WTC11 (cell line): Measurements from ENCODE around the gene NEURL1. TPM values are rescaled to one million over a fixed set of nuclear protein-coding genes. Genes with fewer than 3 reads are reported as not detected.
A peak's percentile ranks its signal among the peaks of the same experiment; 100 is the strongest.

Experiments
- ATAC-seq: fragments of 200-7000 bp; cut with Tn5 transposase; 2 replicates; pipeline ENCODE4 v1.10.0; 2021; ENCODE audit warnings: mild to moderate bottlenecking, moderate library complexity
- CTCF ChIA-PET: fragments of 300-600 bp; sonication (Branson Sonifier 250); formaldehyde crosslinking; loops from one replicate; lab custom pipeline; 2021; ENCODE audit warnings: antibody characterized with exemption; lab: Charles Lee
- POLR2A ChIA-PET: fragments of 350-600 bp; sonication (Branson Sonifier 250); formaldehyde crosslinking; loops from one replicate; lab custom pipeline; 2021; ENCODE audit warnings: antibody characterized with exemption; lab: Charles Lee
- DNase-seq: peaks from one replicate; pipeline ENCODE4 v3.0.0; 2021; ENCODE audit warnings: low spot score
- H3K27ac Mint-ChIP-seq: 2 replicates; pipeline ENCODE4 v1.8.0; 2021; ENCODE audit warnings: mixed read lengths
- H3K27me3 Mint-ChIP-seq: 2 replicates; pipeline ENCODE4 v1.8.0; 2021; ENCODE audit warnings: low read depth, mild to moderate bottlenecking, moderate library complexity, mixed read lengths
- H3K36me3 Mint-ChIP-seq: 2 replicates; pipeline ENCODE4 v1.8.0; 2021; ENCODE audit warnings: mixed read lengths
- H3K4me1 Mint-ChIP-seq: 2 replicates; pipeline ENCODE4 v1.8.0; 2022; ENCODE audit warnings: mixed read lengths
- H3K4me3 Mint-ChIP-seq: 2 replicates; pipeline ENCODE4 v1.8.0; 2021; ENCODE audit warnings: mild to moderate bottlenecking, moderate library complexity, mixed read lengths
- H3K9me3 Mint-ChIP-seq: 2 replicates; pipeline ENCODE4 v1.8.0; 2021; ENCODE audit warnings: mixed read lengths
- ELF4 ChIP-seq: sonication (generic); formaldehyde crosslinking; IDR thresholded peaks from 2 replicates; pipeline ENCODE4 v1.8.1; 2022; ENCODE audit warnings: low read depth, mild to moderate bottlenecking, moderate library complexity, missing genetic modification reagents
- JUN ChIP-seq: sonication (generic); formaldehyde crosslinking; IDR thresholded peaks from 2 replicates; pipeline ENCODE4 v1.8.0; 2023; ENCODE audit warnings: mild to moderate bottlenecking, missing genetic modification reagents
- MYBL2 ChIP-seq: sonication (generic); formaldehyde crosslinking; IDR thresholded peaks from 2 replicates; pipeline ENCODE4 v1.8.1; 2023; ENCODE audit warnings: mild to moderate bottlenecking, moderate library complexity, missing genetic modification reagents
- NR1H2 ChIP-seq: sonication (generic); formaldehyde crosslinking; IDR thresholded peaks from 2 replicates; pipeline ENCODE4 v1.9.0; 2021; ENCODE audit warnings: mild to moderate bottlenecking, moderate library complexity, missing genetic modification reagents
- NR2C2 ChIP-seq: sonication (generic); formaldehyde crosslinking; IDR thresholded peaks from 2 replicates; pipeline ENCODE4 v1.8.0; 2022; ENCODE audit warnings: mild to moderate bottlenecking, missing genetic modification reagents
- OVOL2 ChIP-seq: fragments of 250-450 bp; sonication (Bioruptor Pico); IDR thresholded peaks from 2 replicates; pipeline ENCODE4 v1.9.0; 2021; ENCODE audit warnings: mild to moderate bottlenecking, borderline replicate concordance
- SMAD3 ChIP-seq: sonication (generic); formaldehyde crosslinking; IDR thresholded peaks from 2 replicates; pipeline ENCODE4 v1.8.0; 2022; ENCODE audit warnings: missing genetic modification reagents, mild to moderate bottlenecking, borderline replicate concordance
- SOX15 ChIP-seq: fragments of 250-450 bp; sonication (Bioruptor Pico); IDR thresholded peaks from 2 replicates; pipeline ENCODE4 v1.9.0; 2021; ENCODE audit warnings: mild to moderate bottlenecking
- TEAD1 ChIP-seq: sonication (generic); formaldehyde crosslinking; IDR thresholded peaks from 2 replicates; pipeline ENCODE4 v1.8.0; 2022; ENCODE audit warnings: mild to moderate bottlenecking, missing genetic modification reagents
- ZNF232 ChIP-seq: sonication (generic); formaldehyde crosslinking; IDR thresholded peaks from 2 replicates; pipeline ENCODE4 v1.8.0; 2022; ENCODE audit warnings: mild to moderate bottlenecking, missing genetic modification reagents
- ZNF317 ChIP-seq: sonication (generic); formaldehyde crosslinking; IDR thresholded peaks from 2 replicates; pipeline ENCODE4 v1.8.1; 2023; ENCODE audit warnings: low read depth, mild to moderate bottlenecking, moderate library complexity, missing genetic modification reagents, borderline replicate concordance
- ZNF396 ChIP-seq: fragments of 250-450 bp; sonication (Bioruptor Pico); IDR thresholded peaks from 2 replicates; pipeline ENCODE4 v1.8.0; 2021; ENCODE audit warnings: mild to moderate bottlenecking, moderate library complexity, borderline replicate concordance
- total RNA-seq: library from RNA; stranded (reverse); gene quantifications from 3 replicates; pipeline ENCODE4 v1.2.3, GENCODE V29; 2021
- TF ChIP-seq, protein P1 (sequence below): fragments of 250-450 bp; sonication (Bioruptor Pico); IDR thresholded peaks from 2 replicates; pipeline ENCODE4 v1.9.0; 2021; ENCODE audit warnings: mild to moderate bottlenecking
- TF ChIP-seq, protein P2 (sequence below): fragments of 250-450 bp; sonication (Bioruptor Pico); IDR thresholded peaks from 2 replicates; pipeline ENCODE4 v1.9.0; 2021; ENCODE audit warnings: moderate library complexity, mild to moderate bottlenecking, inconsistent platforms, borderline replicate concordance
- TF ChIP-seq, protein P3 (sequence below): sonication (generic); formaldehyde crosslinking; IDR thresholded peaks from 2 replicates; pipeline ENCODE4 v1.8.0; 2022; ENCODE audit warnings: missing genetic modification reagents
- TF ChIP-seq, protein P4 (sequence below): sonication (generic); formaldehyde crosslinking; IDR thresholded peaks from 2 replicates; pipeline ENCODE4 v1.8.0; 2022; ENCODE audit warnings: mild to moderate bottlenecking, missing genetic modification reagents
- TF ChIP-seq, protein P5 (sequence below): fragments of 250-450 bp; sonication (Bioruptor Pico); conservative IDR thresholded peaks from 2 replicates; pipeline ENCODE4 v1.9.0; 2021; ENCODE audit warnings: mild to moderate bottlenecking
- TF ChIP-seq, protein P6 (sequence below): sonication (generic); formaldehyde crosslinking; conservative IDR thresholded peaks from 2 replicates; pipeline ENCODE4 v1.8.1; 2022; ENCODE audit warnings: mild to moderate bottlenecking, missing genetic modification reagents
- TF ChIP-seq, protein P7 (sequence below): sonication (generic); formaldehyde crosslinking; IDR thresholded peaks from 2 replicates; pipeline ENCODE4 v1.8.1; 2023; ENCODE audit warnings: mild to moderate bottlenecking, missing genetic modification reagents

NEURL1 gene
- total RNA-seq, 1 experiment from 2014 or later = 1.2 TPM

DNA sequence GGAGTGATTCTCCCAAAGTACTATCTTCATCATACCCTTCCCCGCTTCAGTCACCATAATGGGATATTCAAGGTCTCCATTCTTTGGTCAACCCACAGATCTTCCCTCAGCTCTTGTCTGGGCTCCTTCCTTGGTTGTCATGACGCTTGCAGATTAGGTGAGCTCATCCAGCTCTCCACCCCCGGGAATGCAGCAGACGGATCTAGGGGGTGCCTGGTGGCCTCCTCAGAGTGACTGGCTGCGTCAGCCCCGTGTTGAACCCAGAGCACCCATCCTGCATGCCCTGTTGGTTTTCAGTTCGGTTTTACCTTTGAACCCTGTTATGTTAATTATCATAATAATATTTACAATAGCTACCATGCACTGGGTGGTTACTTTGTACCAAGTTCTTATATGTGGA is 6.4 kb downstream of the NEURL1 start:
- Mint-ChIP-seq H3K4me1 (0 out of 2 replicates have a peak, but pooled peaks cover 4% of the 10 kb centered on the region), H3K27ac (no peak overlapping the region), H3K36me3 (no peaks in the 10 kb centered on the region), H3K4me3 (no peak overlapping the region), H3K9me3 (no peaks in the 10 kb centered on the region), H3K27me3 (peaks cover 41% of the 10 kb centered on the region)
- TF ChIP-seq, protein P1, sequence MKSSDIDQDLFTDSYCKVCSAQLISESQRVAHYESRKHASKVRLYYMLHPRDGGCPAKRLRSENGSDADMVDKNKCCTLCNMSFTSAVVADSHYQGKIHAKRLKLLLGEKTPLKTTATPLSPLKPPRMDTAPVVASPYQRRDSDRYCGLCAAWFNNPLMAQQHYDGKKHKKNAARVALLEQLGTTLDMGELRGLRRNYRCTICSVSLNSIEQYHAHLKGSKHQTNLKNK (CRISPR knock-in tag) = no peak
- TF ChIP-seq, protein P2, sequence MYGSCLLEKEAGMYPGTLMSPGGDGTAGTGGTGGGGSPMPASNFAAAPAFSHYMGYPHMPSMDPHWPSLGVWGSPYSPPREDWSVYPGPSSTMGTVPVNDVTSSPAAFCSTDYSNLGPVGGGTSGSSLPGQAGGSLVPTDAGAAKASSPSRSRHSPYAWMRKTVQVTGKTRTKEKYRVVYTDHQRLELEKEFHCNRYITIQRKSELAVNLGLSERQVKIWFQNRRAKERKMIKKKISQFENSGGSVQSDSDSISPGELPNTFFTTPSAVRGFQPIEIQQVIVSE (CRISPR knock-in tag) = no peak
- TF ChIP-seq SOX15 (CRISPR knock-in tag) = no peak
- ATAC-seq (peak; percentile 38; the same call in 1 of the 2 replicates), DNase-seq (no peak)
- ChIA-PET CTCF (interaction anchor here (0.7 to 1.4 kb wide), 3 partner anchors 55 to 93 kb away, joined by 3 to 5 read pairs (median 4); no protein-coding TSS in a partner anchor), POLR2A (no interaction called here)

DNA sequence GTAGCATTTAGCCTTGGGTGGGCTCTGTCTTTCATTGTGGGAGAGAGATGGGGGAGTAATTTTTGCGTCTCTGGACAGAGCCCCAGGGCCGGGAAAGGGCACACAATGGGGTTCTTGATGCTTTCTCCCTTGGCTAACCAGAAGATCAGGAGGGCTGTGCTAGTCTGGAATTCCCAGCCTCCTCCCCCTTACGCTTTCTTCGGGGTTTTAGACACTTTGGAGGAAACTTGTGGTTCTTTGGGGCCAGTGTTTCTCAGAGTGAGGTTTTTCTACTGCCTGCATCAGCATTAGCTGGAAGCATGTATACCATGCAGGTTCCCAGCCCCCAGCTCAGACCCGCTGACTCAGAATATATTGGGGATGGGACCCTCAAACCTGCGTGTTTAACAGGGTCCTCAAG is 7.0 kb downstream of the NEURL1 start:
- no peak for ATAC-seq
- no peak overlapping the region for H3K27ac Mint-ChIP-seq
- POLR2A ChIA-PET = interaction anchor here (0.5 kb wide), 1 partner anchor 59 kb away, joined by 3 read pairs; no protein-coding TSS in a partner anchor
- no peaks in the 10 kb centered on the region for H3K36me3 Mint-ChIP-seq
- H3K9me3 Mint-ChIP-seq = no peaks in the 10 kb centered on the region
- 0 out of 2 replicates have a peak, but pooled peaks cover 4% of the 10 kb centered on the region for H3K4me1 Mint-ChIP-seq
- no peak overlapping the region for H3K4me3 Mint-ChIP-seq
- TF ChIP-seq, protein P3, sequence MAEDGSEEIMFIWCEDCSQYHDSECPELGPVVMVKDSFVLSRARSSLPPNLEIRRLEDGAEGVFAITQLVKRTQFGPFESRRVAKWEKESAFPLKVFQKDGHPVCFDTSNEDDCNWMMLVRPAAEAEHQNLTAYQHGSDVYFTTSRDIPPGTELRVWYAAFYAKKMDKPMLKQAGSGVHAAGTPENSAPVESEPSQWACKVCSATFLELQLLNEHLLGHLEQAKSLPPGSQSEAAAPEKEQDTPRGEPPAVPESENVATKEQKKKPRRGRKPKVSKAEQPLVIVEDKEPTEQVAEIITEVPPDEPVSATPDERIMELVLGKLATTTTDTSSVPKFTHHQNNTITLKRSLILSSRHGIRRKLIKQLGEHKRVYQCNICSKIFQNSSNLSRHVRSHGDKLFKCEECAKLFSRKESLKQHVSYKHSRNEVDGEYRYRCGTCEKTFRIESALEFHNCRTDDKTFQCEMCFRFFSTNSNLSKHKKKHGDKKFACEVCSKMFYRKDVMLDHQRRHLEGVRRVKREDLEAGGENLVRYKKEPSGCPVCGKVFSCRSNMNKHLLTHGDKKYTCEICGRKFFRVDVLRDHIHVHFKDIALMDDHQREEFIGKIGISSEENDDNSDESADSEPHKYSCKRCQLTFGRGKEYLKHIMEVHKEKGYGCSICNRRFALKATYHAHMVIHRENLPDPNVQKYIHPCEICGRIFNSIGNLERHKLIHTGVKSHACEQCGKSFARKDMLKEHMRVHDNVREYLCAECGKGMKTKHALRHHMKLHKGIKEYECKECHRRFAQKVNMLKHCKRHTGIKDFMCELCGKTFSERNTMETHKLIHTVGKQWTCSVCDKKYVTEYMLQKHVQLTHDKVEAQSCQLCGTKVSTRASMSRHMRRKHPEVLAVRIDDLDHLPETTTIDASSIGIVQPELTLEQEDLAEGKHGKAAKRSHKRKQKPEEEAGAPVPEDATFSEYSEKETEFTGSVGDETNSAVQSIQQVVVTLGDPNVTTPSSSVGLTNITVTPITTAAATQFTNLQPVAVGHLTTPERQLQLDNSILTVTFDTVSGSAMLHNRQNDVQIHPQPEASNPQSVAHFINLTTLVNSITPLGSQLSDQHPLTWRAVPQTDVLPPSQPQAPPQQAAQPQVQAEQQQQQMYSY = no peak
- TF ChIP-seq NR1H2 (CRISPR knock-in tag) = no peak
- TF ChIP-seq, protein P4, sequence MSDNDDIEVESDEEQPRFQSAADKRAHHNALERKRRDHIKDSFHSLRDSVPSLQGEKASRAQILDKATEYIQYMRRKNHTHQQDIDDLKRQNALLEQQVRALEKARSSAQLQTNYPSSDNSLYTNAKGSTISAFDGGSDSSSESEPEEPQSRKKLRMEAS = no peak
- TF ChIP-seq, protein P5, sequence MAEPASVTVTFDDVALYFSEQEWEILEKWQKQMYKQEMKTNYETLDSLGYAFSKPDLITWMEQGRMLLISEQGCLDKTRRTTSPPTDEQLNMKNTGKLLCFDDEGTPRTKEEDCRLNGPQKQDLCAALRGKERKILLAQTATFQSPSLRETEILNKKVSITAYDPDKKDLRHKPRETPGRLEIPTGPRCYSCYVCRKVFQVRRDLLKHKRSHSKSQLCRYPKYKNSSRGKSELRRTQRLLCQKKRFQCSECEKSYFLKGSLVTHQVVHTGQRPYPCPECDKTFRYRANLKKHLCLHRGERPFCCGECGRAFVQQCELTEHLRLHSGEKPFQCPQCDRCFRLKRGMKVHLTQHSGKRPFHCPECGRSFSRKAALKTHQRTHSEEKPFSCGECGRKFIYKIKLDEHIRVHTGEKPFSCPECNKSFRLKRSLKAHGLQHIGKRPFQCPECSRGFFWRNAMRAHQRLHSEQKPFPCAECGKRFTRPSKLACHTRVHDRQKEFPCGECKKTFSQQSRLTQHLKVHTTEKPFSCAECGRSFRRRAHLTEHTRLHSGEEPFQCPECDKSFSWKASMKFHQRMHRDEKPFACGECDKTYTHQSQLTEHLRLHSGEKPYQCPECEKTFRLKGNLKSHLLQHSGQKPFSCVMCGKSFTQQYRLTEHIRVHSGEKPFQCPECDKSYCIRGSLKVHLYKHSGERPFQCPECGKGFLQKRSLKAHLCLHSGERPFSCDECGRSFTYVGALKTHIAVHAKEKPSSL (CRISPR knock-in tag) = no peak
- TF ChIP-seq, all 79 proteins: peak for 0
- CTCF ChIA-PET = interaction anchor here (1.0 to 1.5 kb wide), 4 partner anchors 8 to 92 kb away, joined by 3 to 5 read pairs (median 4); no protein-coding TSS in a partner anchor
- H3K27me3 Mint-ChIP-seq = peaks cover 35% of the 10 kb centered on the region
- no peak for DNase-seq

DNA sequence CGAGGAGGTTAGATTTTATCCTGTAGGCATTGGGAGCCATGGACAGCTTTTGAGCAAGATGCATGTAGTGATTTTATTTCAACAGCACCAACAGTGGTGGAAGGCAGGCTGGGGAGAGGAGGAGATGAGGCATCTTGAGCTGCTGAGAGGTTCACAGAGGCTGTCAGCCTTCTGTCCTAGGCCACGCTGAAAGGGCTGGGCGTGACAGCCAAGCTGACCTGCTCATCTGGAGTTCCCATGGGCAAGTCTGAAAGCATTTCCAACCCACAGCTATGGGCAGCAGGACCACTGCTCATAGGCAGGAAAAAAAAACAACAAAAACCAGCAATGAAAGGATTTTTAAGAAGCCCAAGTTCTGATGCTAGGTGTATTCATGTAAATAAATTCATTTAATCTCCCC is 7.7 kb downstream of the NEURL1 start:
- ChIA-PET POLR2A (interaction anchor here (0.5 kb wide), 1 partner anchor 58 kb away, joined by 3 read pairs; no protein-coding TSS in a partner anchor), CTCF (interaction anchor here (1.2 to 1.5 kb wide), 3 partner anchors 8 to 25 kb away, joined by 3 to 5 read pairs (median 4); no protein-coding TSS in a partner anchor)
- no peak for ATAC-seq
- H3K27ac Mint-ChIP-seq = no peak overlapping the region
- H3K4me3 Mint-ChIP-seq = no peak overlapping the region
- H3K4me1 Mint-ChIP-seq = 0 out of 2 replicates have a peak, but pooled peaks cover 4% of the 10 kb centered on the region
- DNase-seq = no peak
- H3K9me3 Mint-ChIP-seq = no peaks in the 10 kb centered on the region
- peaks cover 28% of the 10 kb centered on the region for H3K27me3 Mint-ChIP-seq
- no peaks in the 10 kb centered on the region for H3K36me3 Mint-ChIP-seq
- no peak for TF ChIP-seq OVOL2 (CRISPR knock-in tag)
- TF ChIP-seq MYBL2 (CRISPR knock-in tag) = no peak
- TF ChIP-seq ZNF232 (CRISPR knock-in tag) = no peak
- TF ChIP-seq, protein P6, sequence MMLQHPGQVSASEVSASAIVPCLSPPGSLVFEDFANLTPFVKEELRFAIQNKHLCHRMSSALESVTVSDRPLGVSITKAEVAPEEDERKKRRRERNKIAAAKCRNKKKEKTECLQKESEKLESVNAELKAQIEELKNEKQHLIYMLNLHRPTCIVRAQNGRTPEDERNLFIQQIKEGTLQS (CRISPR knock-in tag) = no peak
- TF ChIP-seq TEAD1 (CRISPR knock-in tag) = no peak
- TF ChIP-seq, protein P5 (CRISPR knock-in tag) = no peak
- no peak for TF ChIP-seq ZNF396 (CRISPR knock-in tag)
- no peak for TF ChIP-seq SMAD3 (CRISPR knock-in tag)
- no peak for TF ChIP-seq ELF4
- no peak for TF ChIP-seq ZNF317
- TF ChIP-seq, protein P7, sequence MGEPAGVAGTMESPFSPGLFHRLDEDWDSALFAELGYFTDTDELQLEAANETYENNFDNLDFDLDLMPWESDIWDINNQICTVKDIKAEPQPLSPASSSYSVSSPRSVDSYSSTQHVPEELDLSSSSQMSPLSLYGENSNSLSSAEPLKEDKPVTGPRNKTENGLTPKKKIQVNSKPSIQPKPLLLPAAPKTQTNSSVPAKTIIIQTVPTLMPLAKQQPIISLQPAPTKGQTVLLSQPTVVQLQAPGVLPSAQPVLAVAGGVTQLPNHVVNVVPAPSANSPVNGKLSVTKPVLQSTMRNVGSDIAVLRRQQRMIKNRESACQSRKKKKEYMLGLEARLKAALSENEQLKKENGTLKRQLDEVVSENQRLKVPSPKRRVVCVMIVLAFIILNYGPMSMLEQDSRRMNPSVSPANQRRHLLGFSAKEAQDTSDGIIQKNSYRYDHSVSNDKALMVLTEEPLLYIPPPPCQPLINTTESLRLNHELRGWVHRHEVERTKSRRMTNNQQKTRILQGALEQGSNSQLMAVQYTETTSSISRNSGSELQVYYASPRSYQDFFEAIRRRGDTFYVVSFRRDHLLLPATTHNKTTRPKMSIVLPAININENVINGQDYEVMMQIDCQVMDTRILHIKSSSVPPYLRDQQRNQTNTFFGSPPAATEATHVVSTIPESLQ (CRISPR knock-in tag) = no peak
- no peak for TF ChIP-seq JUN (CRISPR knock-in tag)
- no peak for TF ChIP-seq NR2C2
